ENCODE data around the gene ENPP3. TPM values are rescaled to one million over a fixed set of nuclear protein-coding genes. Genes with fewer than 3 reads are reported as not detected.

The ENPP3 gene
- total and polyA plus RNA-seq, 2 experiments from 2014 or later = not detected

GRCh38 chr6:131744432-131745287, 107.6 kb downstream of the ENPP3 start (continued):
- TF ChIP-seq, protein P1, sequence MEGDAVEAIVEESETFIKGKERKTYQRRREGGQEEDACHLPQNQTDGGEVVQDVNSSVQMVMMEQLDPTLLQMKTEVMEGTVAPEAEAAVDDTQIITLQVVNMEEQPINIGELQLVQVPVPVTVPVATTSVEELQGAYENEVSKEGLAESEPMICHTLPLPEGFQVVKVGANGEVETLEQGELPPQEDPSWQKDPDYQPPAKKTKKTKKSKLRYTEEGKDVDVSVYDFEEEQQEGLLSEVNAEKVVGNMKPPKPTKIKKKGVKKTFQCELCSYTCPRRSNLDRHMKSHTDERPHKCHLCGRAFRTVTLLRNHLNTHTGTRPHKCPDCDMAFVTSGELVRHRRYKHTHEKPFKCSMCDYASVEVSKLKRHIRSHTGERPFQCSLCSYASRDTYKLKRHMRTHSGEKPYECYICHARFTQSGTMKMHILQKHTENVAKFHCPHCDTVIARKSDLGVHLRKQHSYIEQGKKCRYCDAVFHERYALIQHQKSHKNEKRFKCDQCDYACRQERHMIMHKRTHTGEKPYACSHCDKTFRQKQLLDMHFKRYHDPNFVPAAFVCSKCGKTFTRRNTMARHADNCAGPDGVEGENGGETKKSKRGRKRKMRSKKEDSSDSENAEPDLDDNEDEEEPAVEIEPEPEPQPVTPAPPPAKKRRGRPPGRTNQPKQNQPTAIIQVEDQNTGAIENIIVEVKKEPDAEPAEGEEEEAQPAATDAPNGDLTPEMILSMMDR (conservative IDR thresholded peaks at IDR 0.05; ENCODE audit: low read depth in 2 of 2) = no peak
- TF ChIP-seq ZNF331 (CRISPR knock-in tag; IDR thresholded peaks at IDR 0.05; ENCODE audit: low read depth) (no peak), CREB1 (CRISPR knock-in tag; IDR thresholded peaks at IDR 0.05; ENCODE audit: low read depth) (peak; percentile 75), REST (IDR thresholded peaks at IDR 0.05; ENCODE audit: unreplicated experiment) (no peak), ZNF114 (CRISPR knock-in tag; IDR thresholded peaks at IDR 0.05) (no peak)

DNA sequence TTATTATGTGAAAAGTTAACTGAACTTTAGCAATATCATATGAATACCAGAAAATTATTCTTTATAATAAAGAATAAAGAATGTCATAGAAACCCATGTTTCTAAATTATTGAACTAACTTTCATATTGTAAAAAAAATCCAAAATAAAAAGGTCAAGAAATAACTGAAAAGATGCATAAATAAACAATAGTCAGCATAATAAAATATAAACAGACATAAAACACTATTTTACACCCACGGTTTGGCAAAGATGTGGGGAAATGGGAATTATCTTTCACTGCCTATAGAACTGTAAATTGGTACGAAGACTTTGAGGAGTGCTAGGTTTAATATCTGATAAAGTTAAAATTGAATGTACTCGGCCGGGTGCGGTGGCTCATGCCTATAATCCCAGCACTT, 108.4 kb downstream of the ENPP3 start:
- Histone ChIP-seq H3K4me2 (no peak overlapping the region), H3K27me3 (ENCODE audit: insufficient read depth) (no peaks in the 10 kb centered on the region), H3K9me2 (ENCODE audit: insufficient read depth) (no peaks in the 10 kb centered on the region), H3F3A (replicated peaks; ENCODE audit: low read depth) (no peaks in the 10 kb centered on the region), H3K27ac (ENCODE audit: low read depth) (no peak overlapping the region), H3K36me3 (ENCODE audit: insufficient read depth) (no peaks in the 10 kb centered on the region), H3K4me1 (ENCODE audit: insufficient read depth) (peaks cover 10% of the 10 kb centered on the region; the same call in 1 of the 2 replicates), H2AFZ (no peak overlapping the region), H3K79me2 (replicated peaks; ENCODE audit: insufficient read depth) (no peaks in the 10 kb centered on the region), H4K20me1 (replicated peaks; ENCODE audit: insufficient read depth) (no peaks in the 10 kb centered on the region), H3K4me3 (no peak overlapping the region)
- Mint-ChIP-seq H3K4me1 (peaks cover 13% of the 10 kb centered on the region), H3K27ac (no peak overlapping the region), H3K36me3 (ENCODE audit: low read depth) (no peaks in the 10 kb centered on the region), H3K27me3 (ENCODE audit: insufficient read depth, low read depth, poor library complexity) (peaks cover 5% of the 10 kb centered on the region), H3K4me3 (no peak overlapping the region), H3K9me3 (no peaks in the 10 kb centered on the region)
- no peak for ATAC-seq
- no peak for DNase-seq (ENCODE audit: low spot score)
- no peak for TF ChIP-seq ZNF462 (CRISPR knock-in tag; IDR thresholded peaks at IDR 0.05)
- TF ChIP-seq ZNF114 (CRISPR knock-in tag; IDR thresholded peaks at IDR 0.05) = no peak
- no peak for TF ChIP-seq NANOG (IDR thresholded peaks at IDR 0.05; ENCODE audit: borderline replicate concordance)
- no peak for TF ChIP-seq ZNF331 (CRISPR knock-in tag; IDR thresholded peaks at IDR 0.05; ENCODE audit: low read depth)
- TF ChIP-seq EZH2 (IDR thresholded peaks at IDR 0.05; ENCODE audit: low read depth, unreplicated experiment) = no peak
- TF ChIP-seq, protein P1 (conservative IDR thresholded peaks at IDR 0.05; ENCODE audit: low read depth in 2 of 2) = no peak
- no peak for TF ChIP-seq STAT1 (IDR thresholded peaks at IDR 0.05; ENCODE audit: unreplicated experiment)
- TF ChIP-seq CREB1 (CRISPR knock-in tag; IDR thresholded peaks at IDR 0.05; ENCODE audit: low read depth) = no peak
